Mucosa of rectum (tissue), 2 donors: ENCODE measurements around the gene ZNF316.
A peak's percentile ranks its signal among the peaks of the same experiment; 100 is the strongest.

ENCODE experiments used
- H3K27ac ChIP-seq, 2 donors: one replicate each; pipeline ENCODE4 v1.7.0; 2013; ENCODE audit warnings: inconsistent platforms in 2 of 2, low read depth in 2 of 2, low read length in 2 of 2
- H3K27me3 ChIP-seq, 2 donors: one replicate each; pipeline ENCODE4 v1.7.0; 2013; ENCODE audit warnings: low read length in 2 of 2; ENCODE audit not compliant: control insufficient read depth in 2 of 2, insufficient read depth in 2 of 2
- H3K36me3 ChIP-seq, 2 donors: one replicate each; pipeline ENCODE4 v1.7.0; 2013; ENCODE audit warnings: low read length in 2 of 2; ENCODE audit not compliant: control insufficient read depth in 2 of 2, insufficient read depth in 2 of 2
- H3K4me1 ChIP-seq, 2 donors: one replicate each; pipeline ENCODE4 v1.7.0; 2013; ENCODE audit warnings: low read length in 2 of 2, mild to moderate bottlenecking in 1 of 2; ENCODE audit not compliant: control insufficient read depth in 2 of 2, insufficient read depth in 2 of 2
- H3K4me3 ChIP-seq, 2 donors: one replicate each; pipeline ENCODE4 v1.7.0; 2013; ENCODE audit warnings: low read length in 2 of 2
- H3K9ac ChIP-seq, 2 donors: one replicate each; pipeline ENCODE4 v1.7.0; 2013; ENCODE audit warnings: low read length in 2 of 2, low read depth in 1 of 2, mild to moderate bottlenecking in 1 of 2
- H3K9me3 ChIP-seq, 2 donors: one replicate each; pipeline ENCODE4 v1.7.0; 2013; ENCODE audit warnings: low read length in 2 of 2; ENCODE audit not compliant: control insufficient read depth in 2 of 2
- donor health status: healthy.
- donor health status: Normal muscosa, but diverticular disease.

Gene ZNF316

GRCh38 chr7:6636741-6637543 is at the start of gene ZNF316:
TSS of gene ZNF316 (plus strand) at chr7:6637318. CDS start at chr7:6642410, 5,092 bp downstream.
- Histone ChIP-seq H3K9ac (peak within 1 kb of the TSS; percentile 54 to 85), H3K9me3 (no peaks in the 10 kb centered on the region), H3K4me1 (peaks cover 5 to 12% of the 10 kb centered on the region in 2 donors), H3K4me3 (peak within 1 kb of the TSS; percentile 72 to 87), H3K36me3 (peaks cover 6 to 12% of the 10 kb centered on the region in 2 donors), H3K27ac (peak within 1 kb of the TSS; percentile 38 to 58), H3K27me3 (no peaks in the 10 kb centered on the region)

GRCh38 chr7:6588566-6588965 is 48.6 kb upstream of the ZNF316 start:
- Histone ChIP-seq H3K9me3 (no peaks in the 10 kb centered on the region), H3K4me1 (peaks cover 6 to 10% of the 10 kb centered on the region in 2 donors), H3K27ac (no peak overlapping the region), H3K36me3 (peaks cover 18 to 19% of the 10 kb centered on the region in 2 donors), H3K27me3 (no peaks in the 10 kb centered on the region), H3K4me3 (no peak overlapping the region), H3K9ac (no peak overlapping the region)

GRCh38 chr7:6589151-6589828 is 47.8 kb upstream of the ZNF316 start:
- Histone ChIP-seq H3K36me3 (peaks cover 20% of the 10 kb centered on the region in 2 donors), H3K4me3 (peak overlapping the region; percentile 62 to 90), H3K27ac (peak overlapping the region in 1 of 2 donors; percentile 82), H3K4me1 (peaks cover 6 to 10% of the 10 kb centered on the region in 2 donors), H3K9me3 (no peaks in the 10 kb centered on the region), H3K9ac (peak overlapping the region in 1 of 2 donors; percentile 14), H3K27me3 (no peaks in the 10 kb centered on the region)

GRCh38 chr7:6589829-6590644 is 47.1 kb upstream of the ZNF316 start, which contains the start of gene INTS15:
TSS of gene INTS15 (plus strand) at chr7:6590021. CDS start at chr7:6590284, 263 bp downstream.
- Histone ChIP-seq H3K9ac (peak within 1 kb of the TSS; percentile 79 to 80), H3K27ac (peak within 1 kb of the TSS; percentile 80 to 82), H3K9me3 (no peaks in the 10 kb centered on the region), H3K4me3 (peak within 1 kb of the TSS; percentile 85 to 90), H3K36me3 (peaks cover 15 to 16% of the 10 kb centered on the region in 2 donors), H3K4me1 (peaks cover 6 to 10% of the 10 kb centered on the region in 2 donors), H3K27me3 (no peaks in the 10 kb centered on the region)

GRCh38 chr7:6590645-6591110 is 46.4 kb upstream of the ZNF316 start:
- Histone ChIP-seq H3K36me3 (peaks cover 19 to 22% of the 10 kb centered on the region in 2 donors), H3K9ac (peak overlapping the region; percentile 79 to 80), H3K27ac (peak overlapping the region; percentile 80 to 82)

GRCh38 chr7:6600093-6600492 is 37.0 kb upstream of the ZNF316 start:
- Histone ChIP-seq H3K4me3 (no peak overlapping the region), H3K9me3 (no peaks in the 10 kb centered on the region), H3K27me3 (no peaks in the 10 kb centered on the region), H3K27ac (no peak overlapping the region), H3K36me3 (peaks cover 43 to 62% of the 10 kb centered on the region in 2 donors), H3K9ac (no peak overlapping the region), H3K4me1 (no peaks in the 10 kb centered on the region)

More at GRCh38 chr7:6590645-6591110, 46.4 kb upstream of the ZNF316 start:
- no peaks in the 10 kb centered on the region for H3K9me3 ChIP-seq
- H3K27me3 ChIP-seq: no peaks in the 10 kb centered on the region
- H3K4me3 ChIP-seq: peak overlapping the region; percentile 85 to 90
- peaks cover 6 to 10% of the 10 kb centered on the region in 2 donors for H3K4me1 ChIP-seq

GRCh38 chr7:6604458-6604857 is 32.7 kb upstream of the ZNF316 start:
- H3K9ac ChIP-seq: no peak overlapping the region
- no peaks in the 10 kb centered on the region for H3K9me3 ChIP-seq
- H3K4me1 ChIP-seq: no peaks in the 10 kb centered on the region
- H3K36me3 ChIP-seq: peaks cover 24 to 39% of the 10 kb centered on the region in 2 donors
- H3K27ac ChIP-seq: no peak overlapping the region
- H3K27me3 ChIP-seq: no peaks in the 10 kb centered on the region
- H3K4me3 ChIP-seq: no peak overlapping the region

- Histone ChIP-seq H3K4me1 (no peaks in the 10 kb centered on the region), H3K36me3 (peaks cover 14 to 21% of the 10 kb centered on the region in 2 donors), H3K9ac (no peak overlapping the region), H3K4me3 (no peak overlapping the region), H3K27me3 (no peaks in the 10 kb centered on the region), H3K27ac (no peak overlapping the region), H3K9me3 (no peaks in the 10 kb centered on the region)
Observed at GRCh38 chr7:6606866-6607583, 30.1 kb upstream of the ZNF316 start.

GRCh38 chr7:6607651-6608051 is 29.5 kb upstream of the ZNF316 start:
- Histone ChIP-seq H3K36me3 (peaks cover 11 to 16% of the 10 kb centered on the region in 2 donors), H3K27me3 (no peaks in the 10 kb centered on the region), H3K9ac (no peak overlapping the region), H3K27ac (no peak overlapping the region), H3K4me3 (no peak overlapping the region), H3K9me3 (no peaks in the 10 kb centered on the region), H3K4me1 (no peaks in the 10 kb centered on the region)
